Activated gamma-delta T cell (primary cell): ENCODE data around the gene TNFRSF17.
A peak's percentile ranks its signal among the peaks of the same experiment; 100 is the strongest.
"Not testable (repeated sequence)": the region's sequence is repeated elsewhere in the genome, so short reads cannot be mapped to it uniquely, and the experiment has no call there.

Experiments
- DNase-seq: peaks from one replicate; lab custom pipeline; 2025; lab: John Stamatoyannopoulos, UW
- total RNA-seq, 2 donors: gene quantifications; one replicate each; lab custom pipeline; 2026; lab: John Stamatoyannopoulos, UW

The TNFRSF17 gene
- total RNA-seq = 0 to 0.35 reads per million in 2 donors

DNA sequence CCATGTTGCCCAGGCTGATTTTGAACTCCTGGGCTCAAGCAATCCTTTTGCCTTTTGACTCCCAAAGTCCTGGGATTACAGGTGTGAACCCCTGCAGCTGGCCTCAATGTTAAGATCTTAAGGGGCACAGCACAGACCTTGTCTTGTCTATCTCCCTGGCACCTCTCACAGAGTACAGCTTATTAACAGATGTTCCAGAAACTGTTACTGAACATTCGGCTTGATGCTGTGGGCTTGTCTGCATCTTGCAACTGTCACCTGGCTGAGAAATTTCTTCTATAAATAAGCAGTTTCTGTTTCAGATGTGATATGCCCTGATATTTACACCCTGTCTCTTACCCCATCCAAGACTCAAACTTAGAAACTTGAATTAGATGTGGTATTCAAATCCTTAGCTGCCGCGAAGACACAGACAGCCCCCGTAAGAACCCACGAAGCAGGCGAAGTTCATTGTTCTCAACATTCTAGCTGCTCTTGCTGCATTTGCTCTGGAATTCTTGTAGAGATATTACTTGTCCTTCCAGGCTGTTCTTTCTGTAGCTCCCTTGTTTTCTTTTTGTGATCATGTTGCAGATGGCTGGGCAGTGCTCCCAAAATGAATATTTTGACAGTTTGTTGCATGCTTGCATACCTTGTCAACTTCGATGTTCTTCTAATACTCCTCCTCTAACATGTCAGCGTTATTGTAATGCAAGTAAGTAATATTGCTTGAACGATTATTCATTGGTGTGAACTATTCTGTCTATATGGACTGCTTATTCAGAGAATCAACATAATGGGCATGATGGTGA is at the start of gene TNFRSF17:
TNFRSF17 (plus strand) TSS at position 450 of the 791 bp plus-strand sequence; CDS start at position 565, 115 bp downstream.
- DNase-seq = no peak

GRCh38 chr16:11915644-11916523 is 49.1 kb upstream of the TNFRSF17 start, which contains the start of gene GSPT1:
GSPT1 (minus strand) TSS chr16:11915956; CDS start chr16:11915720, 236 bp downstream.
- DNase-seq = peak; percentile 98

DNA sequence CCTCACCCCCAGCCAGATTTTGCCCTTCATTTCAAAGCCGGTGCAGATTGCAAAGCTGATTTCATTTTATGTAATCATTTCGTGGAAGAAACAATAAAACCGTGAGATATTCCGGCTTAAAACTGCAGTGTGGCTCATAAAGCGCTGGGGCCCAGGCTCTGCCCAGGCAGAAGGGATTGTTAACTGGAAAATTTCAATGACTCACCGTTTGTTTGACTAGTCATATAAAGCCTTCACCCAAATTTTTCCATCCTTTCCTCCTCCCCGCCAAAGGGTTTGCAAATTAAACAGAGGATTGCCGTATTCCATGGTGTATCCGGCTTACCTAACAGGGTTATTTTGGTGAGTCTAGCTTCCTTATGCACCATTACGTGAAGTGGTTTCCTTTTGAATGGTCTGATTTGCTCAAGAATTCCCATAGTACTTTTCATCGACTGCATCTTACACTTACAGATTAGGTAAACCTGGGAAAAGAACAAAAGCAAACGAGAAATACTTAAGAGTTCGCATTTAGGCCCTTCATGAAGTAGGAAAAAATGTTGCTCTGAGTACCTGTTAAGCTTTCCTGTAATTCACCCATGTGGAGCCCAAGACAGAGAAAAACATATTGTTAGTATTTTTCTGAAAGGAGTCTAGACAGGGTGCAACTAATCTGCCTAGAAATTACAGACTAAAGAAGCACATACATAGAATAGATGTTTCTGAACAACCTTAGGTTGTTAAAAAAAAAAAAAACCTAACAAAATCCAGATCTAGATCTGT is 48.3 kb upstream of the TNFRSF17 start:
- DNase-seq = no peak

DNA sequence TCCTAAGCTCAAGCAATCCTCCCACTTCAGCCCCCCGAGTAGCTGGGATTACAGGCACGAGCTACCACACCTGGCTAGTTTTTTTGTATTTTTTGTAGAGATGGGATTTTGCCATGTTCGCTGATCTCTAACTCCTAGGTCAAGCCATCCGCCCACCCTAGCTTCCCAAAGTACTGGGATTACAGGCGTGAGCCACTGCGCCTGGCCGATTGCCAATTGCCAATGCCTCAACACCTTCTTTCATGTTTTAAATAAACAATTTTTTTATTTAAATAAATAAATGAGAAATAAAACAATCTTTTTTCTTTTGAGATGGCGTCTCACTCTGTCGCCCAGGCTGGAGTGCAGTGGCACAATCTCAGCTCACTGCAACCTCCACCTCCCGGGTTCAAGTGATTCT is 41.0 kb upstream of the TNFRSF17 start:
- DNase-seq = not testable (repeated sequence)

DNA sequence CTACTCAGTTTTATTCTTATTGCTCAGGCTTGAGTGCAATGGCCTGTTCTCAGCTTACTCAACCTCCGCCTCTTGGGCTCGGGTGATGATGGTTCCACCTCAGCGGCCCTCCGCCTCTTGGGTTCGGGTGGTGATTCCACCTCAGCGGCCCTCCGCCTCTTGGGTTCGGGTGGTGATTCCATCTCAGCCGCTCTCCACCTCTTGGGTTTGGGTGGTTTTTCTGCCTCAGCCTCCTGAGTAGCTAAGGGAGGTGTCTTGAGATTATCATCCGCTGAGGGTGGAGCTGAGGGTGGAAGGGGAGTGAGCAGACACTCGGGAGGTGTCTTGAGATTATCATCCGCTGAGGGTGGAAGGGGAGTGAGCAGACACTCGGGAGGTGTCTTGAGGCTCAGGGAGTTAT is 37.7 kb upstream of the TNFRSF17 start:
- DNase-seq = not testable (repeated sequence)

DNA sequence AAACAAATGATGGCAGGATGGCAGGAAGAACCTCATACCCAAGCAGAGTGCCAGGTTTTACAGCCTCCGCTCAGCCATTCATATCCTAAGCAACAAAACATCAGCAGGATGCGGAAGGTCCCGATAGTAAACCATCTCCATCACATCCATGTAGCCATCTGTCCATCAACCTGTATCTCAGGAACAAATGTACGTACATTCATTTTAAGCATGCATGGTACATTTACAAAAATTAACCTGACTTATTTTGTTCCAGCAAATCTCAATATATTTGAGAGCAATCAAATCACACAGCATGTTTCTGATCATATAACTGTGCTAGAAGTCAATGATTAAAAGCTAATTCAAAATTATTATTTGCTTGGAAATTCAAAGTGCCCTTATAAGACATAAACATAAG is 23.1 kb upstream of the TNFRSF17 start, which contains the start of gene NPIPB2:
NPIPB2 (minus strand) TSS at position 101 of the 400 bp plus-strand sequence; CDS start at position 101, 0 bp downstream.
- DNase-seq = not testable (repeated sequence)

GRCh38 chr16:11946433-11946832 is 18.6 kb upstream of the TNFRSF17 start:
- no peak for DNase-seq

DNA sequence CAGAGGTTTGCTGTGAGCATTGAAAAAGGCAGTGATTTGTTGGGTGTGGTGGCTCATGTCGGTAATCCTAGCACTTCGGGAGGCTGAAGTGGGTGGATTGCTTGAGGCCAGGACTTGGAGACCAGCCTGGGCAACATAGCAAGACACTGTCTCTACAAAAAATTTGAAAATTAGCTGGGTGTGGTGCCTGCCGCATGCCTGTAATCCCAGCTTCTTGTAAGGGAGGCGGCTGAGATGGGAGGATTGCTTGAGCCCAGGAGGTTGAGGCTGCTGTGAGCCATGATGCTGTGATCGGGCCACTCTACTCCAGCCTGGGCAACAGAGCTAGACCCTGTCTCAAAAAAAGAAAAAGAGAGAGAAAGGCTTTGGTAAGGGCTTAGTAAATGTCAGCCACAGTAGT is 16.2 kb upstream of the TNFRSF17 start:
- DNase-seq = no peak

GRCh38 chr16:11949527-11949926 is 15.5 kb upstream of the TNFRSF17 start:
- DNase-seq = no peak

DNA sequence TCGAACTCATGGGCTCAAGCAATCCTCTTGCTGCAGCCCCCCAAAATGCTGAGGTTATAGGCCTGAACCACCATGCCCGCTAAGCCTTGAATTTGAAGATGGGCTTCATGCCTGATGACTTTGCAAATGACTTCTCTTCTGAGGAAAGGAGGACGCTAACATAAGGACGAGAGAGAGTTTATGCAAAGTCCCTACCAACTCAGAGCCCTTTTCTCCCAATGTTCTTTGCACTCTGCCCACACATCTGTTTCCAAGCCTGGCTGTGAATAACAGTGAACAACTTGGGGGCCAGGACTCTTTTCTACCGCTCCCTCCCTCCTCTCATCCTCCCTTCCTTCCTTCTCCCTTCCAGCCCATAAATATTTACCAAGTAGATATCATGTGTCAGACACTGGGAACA is 14.6 kb upstream of the TNFRSF17 start:
- no peak for DNase-seq

DNA sequence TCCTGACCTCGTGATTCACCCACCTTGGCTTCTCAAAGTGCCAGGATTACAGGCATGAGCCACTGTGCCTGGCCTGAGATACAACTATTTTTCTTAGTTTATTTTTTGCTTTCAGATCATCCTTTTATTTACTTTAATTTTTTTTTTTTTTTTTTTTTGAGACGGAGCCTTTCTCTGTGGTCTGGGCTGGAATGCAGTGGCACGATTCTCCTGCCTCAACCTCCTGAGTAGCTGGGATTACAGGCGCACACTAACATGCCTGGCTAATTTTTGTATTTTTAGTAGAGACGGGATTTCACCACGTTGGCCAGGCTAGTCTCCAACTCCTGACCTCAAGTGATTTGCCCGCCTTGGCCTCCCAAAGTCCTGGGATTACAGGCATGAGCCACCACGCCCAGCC is 11.4 kb upstream of the TNFRSF17 start:
- not testable (repeated sequence) for DNase-seq

GRCh38 chr16:11955713-11956123 is 9.3 kb upstream of the TNFRSF17 start:
- no peak for DNase-seq

DNA sequence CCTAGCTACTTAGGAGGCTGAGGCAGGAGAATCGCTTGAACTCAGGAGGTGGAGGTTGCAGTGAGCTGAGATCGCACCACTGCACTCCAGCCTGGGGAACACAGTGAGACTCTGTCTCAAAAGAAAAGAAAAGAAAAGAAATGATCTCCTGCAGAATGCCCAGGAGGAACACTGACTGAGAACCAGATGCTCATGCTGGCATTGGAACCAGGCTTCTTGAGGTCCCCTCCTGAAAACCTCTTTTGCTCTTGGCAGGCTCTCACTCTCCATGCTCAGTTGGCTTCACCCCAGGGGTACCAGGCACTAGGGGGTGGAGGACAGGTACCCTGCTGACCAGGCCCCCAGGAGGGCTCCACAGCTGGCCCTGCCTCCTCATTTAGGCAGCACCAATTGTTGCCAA is 8.5 kb upstream of the TNFRSF17 start:
- no peak for DNase-seq

- no peak for DNase-seq
Observed at GRCh38 chr16:11957591-11958395, 7.2 kb upstream of the TNFRSF17 start.

DNA sequence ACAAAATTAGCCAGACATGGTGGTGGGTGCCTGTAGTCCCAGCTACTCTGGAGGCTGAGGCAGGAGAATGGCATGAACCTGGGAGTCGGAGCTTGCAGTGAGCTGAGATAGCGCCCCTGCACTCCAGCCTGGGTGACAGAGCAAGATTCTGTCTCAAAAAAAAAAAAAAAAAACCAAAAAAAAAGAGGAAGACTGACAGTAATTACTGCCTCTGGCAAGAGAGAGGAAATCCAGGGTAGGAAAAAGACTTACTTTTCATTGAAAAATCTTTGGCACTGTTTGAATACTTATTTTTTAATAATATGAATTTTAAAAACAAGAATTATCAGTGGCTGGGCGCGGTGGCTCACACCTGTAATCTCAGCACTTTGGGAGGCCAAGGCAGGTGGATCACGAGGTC is 2.6 kb upstream of the TNFRSF17 start:
- not testable (repeated sequence) for DNase-seq

DNA sequence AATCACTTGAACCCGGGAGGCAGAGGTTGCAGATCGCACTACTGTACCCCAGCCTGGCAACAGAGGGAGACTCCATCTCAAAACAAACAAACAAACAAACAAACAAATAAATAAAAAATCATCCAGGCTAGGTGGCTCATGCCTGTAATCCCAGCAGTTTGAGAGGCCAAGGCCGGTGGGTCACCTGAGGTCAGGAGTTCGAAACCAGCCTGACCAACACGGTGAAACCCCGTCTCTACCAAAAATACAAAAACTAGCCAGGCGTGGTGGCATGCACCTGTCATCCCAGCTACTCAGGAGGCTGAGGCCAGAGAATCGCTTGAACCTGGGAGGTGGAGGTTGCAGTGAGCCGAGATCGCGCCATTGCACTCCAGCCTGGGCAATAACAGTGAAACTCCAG is 2.0 kb upstream of the TNFRSF17 start:
- DNase-seq = not testable (repeated sequence)

GRCh38 chr16:11963706-11964105 is 1.3 kb upstream of the TNFRSF17 start:
- no peak for DNase-seq

GRCh38 chr16:11966173-11966572 is 1.2 kb downstream of the TNFRSF17 start:
- no peak for DNase-seq

DNA sequence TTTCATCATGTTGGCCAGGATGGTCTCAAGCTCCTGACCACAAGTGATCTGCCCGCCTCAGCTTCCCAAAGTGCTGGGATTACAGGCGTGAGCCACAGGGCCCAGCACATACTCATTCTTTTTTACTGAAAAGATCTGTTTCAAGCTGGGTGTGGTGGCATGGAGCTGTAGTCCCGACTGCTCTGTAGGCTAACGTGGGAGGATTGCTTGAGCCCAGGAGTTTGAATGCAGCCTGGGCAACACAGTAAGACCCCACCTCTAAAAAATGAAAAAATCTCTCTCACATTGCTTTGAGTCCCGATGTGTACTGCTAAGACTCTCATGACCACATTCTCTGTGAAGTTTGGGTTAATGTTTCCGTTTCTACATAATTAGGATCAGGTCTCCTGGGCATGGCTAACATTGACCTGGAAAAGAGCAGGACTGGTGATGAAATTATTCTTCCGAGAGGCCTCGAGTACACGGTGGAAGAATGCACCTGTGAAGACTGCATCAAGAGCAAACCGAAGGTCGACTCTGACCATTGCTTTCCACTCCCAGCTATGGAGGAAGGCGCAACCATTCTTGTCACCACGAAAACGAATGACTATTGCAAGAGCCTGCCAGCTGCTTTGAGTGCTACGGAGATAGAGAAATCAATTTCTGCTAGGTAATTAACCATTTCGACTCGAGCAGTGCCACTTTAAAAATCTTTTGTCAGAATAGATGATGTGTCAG is 2.3 kb downstream of the TNFRSF17 start:
- no peak for DNase-seq

GRCh38 chr16:11968577-11968976 is 3.6 kb downstream of the TNFRSF17 start:
- no peak for DNase-seq
